ENCODE results near the gene XYLT1. TPM values are rescaled to one million over a fixed set of nuclear protein-coding genes. Genes with fewer than 3 reads are reported as not detected.
A peak's percentile ranks its signal among the peaks of the same experiment; 100 is the strongest.

The XYLT1 gene
- total RNA-seq, 1 donor from 2014 or later, result 27.3 TPM

- TF ChIP-seq CTCF (IDR thresholded peaks at IDR 0.05), result no peak
- TF ChIP-seq POLR2A (IDR thresholded peaks at IDR 0.05), result no peak
- TF ChIP-seq POLR2AphosphoS5 (IDR thresholded peaks at IDR 0.05; ENCODE audit: insufficient read depth in 1 of 2, low read depth in 1 of 2), result no peak
- DNase-seq (ENCODE audit: extremely low spot score in 2 of 2), result no peak
- no peaks in the 10 kb centered on the region for H3K4me1 ChIP-seq
- intact Hi-C loops (cut with DNase I), result no loop called here
- H3K4me3 ChIP-seq, result no peak overlapping the region
- H3K27me3 ChIP-seq, result no peaks in the 10 kb centered on the region
- no peaks in the 10 kb centered on the region for H3K36me3 ChIP-seq
- no peak overlapping the region for H3K27ac ChIP-seq
- no peaks in the 10 kb centered on the region for H3K9me3 ChIP-seq
Measured at GRCh38 chr16:17245776-17246175, 225.0 kb downstream of the XYLT1 start.

GRCh38 chr16:17244872-17245551 is 225.7 kb downstream of the XYLT1 start:
- no peak for DNase-seq (ENCODE audit: extremely low spot score in 2 of 2)
- Histone ChIP-seq H3K9me3 (no peaks in the 10 kb centered on the region), H3K36me3 (no peaks in the 10 kb centered on the region), H3K27me3 (no peaks in the 10 kb centered on the region), H3K4me3 (no peak overlapping the region), H3K27ac (no peak overlapping the region), H3K4me1 (no peaks in the 10 kb centered on the region)
- intact Hi-C loops (cut with DNase I), result no loop called here
- no peak for TF ChIP-seq POLR2A (IDR thresholded peaks at IDR 0.05)
- TF ChIP-seq POLR2AphosphoS5 (IDR thresholded peaks at IDR 0.05; ENCODE audit: insufficient read depth in 1 of 2, low read depth in 1 of 2), result no peak
- no peak for TF ChIP-seq CTCF (IDR thresholded peaks at IDR 0.05)

- no peak overlapping the region for H3K27ac ChIP-seq
- no peaks in the 10 kb centered on the region for H3K4me1 ChIP-seq
- TF ChIP-seq POLR2AphosphoS5 (IDR thresholded peaks at IDR 0.05; ENCODE audit: insufficient read depth in 1 of 2, low read depth in 1 of 2) (peak in 1 of 2 donors; percentile 66), CTCF (IDR thresholded peaks at IDR 0.05) (no peak)
- peak in 1 of 2 donors; percentile 93 for DNase-seq (ENCODE audit: extremely low spot score in 2 of 2)
- H3K9me3 ChIP-seq, result no peaks in the 10 kb centered on the region
- intact Hi-C loops (cut with DNase I), result no loop called here
- H3K36me3 ChIP-seq, result no peaks in the 10 kb centered on the region
- H3K27me3 ChIP-seq, result no peaks in the 10 kb centered on the region
- no peak overlapping the region for H3K4me3 ChIP-seq
Measured at GRCh38 chr16:17241264-17241835, 229.4 kb downstream of the XYLT1 start.

- intact Hi-C loops (cut with DNase I), result no loop called here
- Histone ChIP-seq H3K4me3 (no peak overlapping the region), H3K4me1 (no peaks in the 10 kb centered on the region), H3K27me3 (no peaks in the 10 kb centered on the region), H3K9me3 (no peaks in the 10 kb centered on the region), H3K27ac (no peak overlapping the region), H3K36me3 (no peaks in the 10 kb centered on the region)
- no peak for TF ChIP-seq CTCF (IDR thresholded peaks at IDR 0.05)
- no peak for TF ChIP-seq POLR2A (IDR thresholded peaks at IDR 0.05)
- no peak for TF ChIP-seq POLR2AphosphoS5 (IDR thresholded peaks at IDR 0.05; ENCODE audit: insufficient read depth in 1 of 2, low read depth in 1 of 2)
- no peak for DNase-seq (ENCODE audit: extremely low spot score in 2 of 2)
Measured at GRCh38 chr16:17238285-17239028, 232.3 kb downstream of the XYLT1 start.

Measured in vagina (tissue), 2 donors.